Stimulated activated naive B cell treated with anti-CD40 and anti-IgM and Interleukin-4, amounts not matched to agents 10 μg/mL and 1 μg/mL and 100 μg/mL, for 72 hours (primary cell): Measurements from ENCODE around the gene MAEA.

ENCODE experiments used
- ATAC-seq, 2 donors: fragments of 150-1000 bp; cut with Tn5 transposase; replicated peaks; 2 replicates each; pipeline ENCODE4 v1.10.0; 2021; ENCODE audit warnings: moderate library complexity in 1 of 2
- DNase-seq: peaks from one replicate; pipeline ENCODE4 v3.0.0; 2021
- H3K27ac Mint-ChIP-seq: one replicate; pipeline ENCODE4 v1.8.0; 2022; ENCODE audit warnings: mild to moderate bottlenecking, mixed read lengths
- H3K27me3 Mint-ChIP-seq, 2 donors: one replicate each; pipeline ENCODE4 v1.8.0; 2022; ENCODE audit warnings: mixed read lengths in 2 of 2
- H3K36me3 Mint-ChIP-seq, 2 donors: one replicate each; pipeline ENCODE4 v1.8.0; 2022; ENCODE audit warnings: mixed read lengths in 2 of 2, mild to moderate bottlenecking in 1 of 2
- H3K4me1 Mint-ChIP-seq, 2 donors: one replicate each; pipeline ENCODE4 v1.8.0; 2022; ENCODE audit warnings: mixed read lengths in 2 of 2, mild to moderate bottlenecking in 1 of 2
- H3K4me3 Mint-ChIP-seq, 2 donors: one replicate each; pipeline ENCODE4 v1.8.0; 2022; ENCODE audit warnings: mild to moderate bottlenecking in 2 of 2, mixed read lengths in 2 of 2, moderate library complexity in 1 of 2
- H3K9me3 Mint-ChIP-seq, 2 donors: one replicate each; pipeline ENCODE4 v1.8.0; 2022; ENCODE audit warnings: mixed read lengths in 2 of 2, mild to moderate bottlenecking in 1 of 2

Gene MAEA

DNA sequence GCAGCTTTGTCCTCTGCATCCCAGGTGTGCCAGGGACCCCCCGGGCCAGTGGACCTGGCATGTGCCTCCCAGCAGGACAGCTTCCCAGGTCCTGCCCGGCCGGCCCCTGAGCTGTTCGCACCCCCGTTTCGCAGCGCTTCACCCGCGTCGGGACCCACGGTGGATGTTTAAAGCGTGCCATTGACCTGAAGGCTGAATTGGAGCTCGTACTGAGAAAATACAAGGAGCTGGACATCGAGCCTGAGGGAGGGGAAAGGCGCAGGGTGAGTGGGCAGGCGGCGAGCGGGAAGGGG is 65.2 kb downstream of the MAEA start:
- DNase-seq = no peak
- Mint-ChIP-seq H3K4me1 (peaks cover 11 to 16% of the 10 kb centered on the region in 2 donors), H3K4me3 (no peak overlapping the region), H3K27me3 (no peaks in the 10 kb centered on the region), H3K36me3 (peaks cover 20 to 28% of the 10 kb centered on the region in 2 donors), H3K27ac (no peak overlapping the region), H3K9me3 (no peaks in the 10 kb centered on the region)
- ATAC-seq = no peak

DNA sequence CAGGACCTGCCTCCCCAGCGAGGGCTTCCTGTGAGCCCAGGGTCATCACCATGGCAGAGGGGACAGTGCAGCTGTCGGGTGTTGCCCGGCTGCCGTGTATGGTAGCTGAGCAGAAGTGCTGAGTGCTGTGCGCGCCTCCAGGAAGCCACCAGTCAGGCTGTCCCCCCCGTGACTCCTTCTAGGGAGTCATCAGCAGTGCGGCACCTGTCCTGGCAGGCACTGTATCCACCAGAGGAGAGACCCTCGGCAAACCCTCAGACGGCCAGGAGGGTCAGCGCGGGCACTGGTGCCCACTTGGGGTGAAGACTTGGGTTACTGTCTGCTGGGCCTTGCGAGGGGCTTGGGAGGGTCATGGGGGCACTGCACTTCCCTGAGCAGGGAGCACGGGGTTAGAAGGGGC is 65.7 kb downstream of the MAEA start:
- Mint-ChIP-seq H3K36me3 (peaks cover 20 to 26% of the 10 kb centered on the region in 2 donors), H3K4me1 (peaks cover 9 to 14% of the 10 kb centered on the region in 2 donors), H3K27me3 (no peaks in the 10 kb centered on the region), H3K4me3 (no peak overlapping the region), H3K27ac (no peak overlapping the region), H3K9me3 (no peaks in the 10 kb centered on the region)
- DNase-seq = no peak
- no peak for ATAC-seq

DNA sequence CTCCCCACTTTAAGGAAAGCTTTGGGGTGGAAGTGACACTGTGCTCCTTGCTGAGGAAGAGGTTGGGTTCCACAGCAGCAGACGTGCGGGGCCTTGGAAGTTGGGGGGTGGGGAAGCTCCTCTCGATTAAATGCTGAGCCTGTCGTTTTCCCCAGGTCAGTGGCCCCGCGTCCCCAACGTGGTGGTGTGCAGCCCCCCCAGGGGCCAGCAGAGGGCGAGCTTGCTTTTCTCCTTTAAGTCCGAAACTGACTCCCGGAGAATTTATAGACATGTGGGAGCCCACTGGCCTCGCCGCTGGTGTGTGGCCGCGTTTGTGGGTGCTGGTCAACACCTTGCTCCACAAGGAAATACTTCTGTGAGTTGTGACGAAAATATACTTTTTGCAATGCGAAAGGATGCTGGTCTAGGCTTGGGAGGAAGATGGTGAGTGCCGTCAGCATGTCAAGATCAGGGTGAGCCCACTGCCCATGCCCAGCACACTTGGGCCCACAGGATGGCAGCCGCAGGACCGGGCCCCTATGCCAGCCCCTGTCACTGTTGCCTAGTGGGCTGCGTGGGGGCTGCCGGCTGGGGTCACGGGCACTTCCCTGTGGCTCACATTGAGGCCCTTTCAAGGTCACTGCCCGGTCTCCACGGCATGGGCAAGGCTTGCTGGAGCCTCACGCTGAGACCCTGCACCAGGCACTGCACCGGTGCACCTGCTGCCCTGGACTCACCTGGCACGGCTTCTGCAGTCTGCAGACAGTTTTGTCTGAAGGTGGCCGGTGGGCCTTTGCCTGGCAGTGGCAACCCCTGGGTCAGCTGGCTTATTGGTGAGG is 66.7 kb downstream of the MAEA start:
- DNase-seq (no peak), ATAC-seq (no peak)
- Mint-ChIP-seq H3K9me3 (no peaks in the 10 kb centered on the region), H3K4me1 (peaks cover 7 to 9% of the 10 kb centered on the region in 2 donors), H3K27ac (no peak overlapping the region), H3K27me3 (no peaks in the 10 kb centered on the region), H3K4me3 (no peak overlapping the region), H3K36me3 (peaks cover 20 to 21% of the 10 kb centered on the region in 2 donors)

DNA sequence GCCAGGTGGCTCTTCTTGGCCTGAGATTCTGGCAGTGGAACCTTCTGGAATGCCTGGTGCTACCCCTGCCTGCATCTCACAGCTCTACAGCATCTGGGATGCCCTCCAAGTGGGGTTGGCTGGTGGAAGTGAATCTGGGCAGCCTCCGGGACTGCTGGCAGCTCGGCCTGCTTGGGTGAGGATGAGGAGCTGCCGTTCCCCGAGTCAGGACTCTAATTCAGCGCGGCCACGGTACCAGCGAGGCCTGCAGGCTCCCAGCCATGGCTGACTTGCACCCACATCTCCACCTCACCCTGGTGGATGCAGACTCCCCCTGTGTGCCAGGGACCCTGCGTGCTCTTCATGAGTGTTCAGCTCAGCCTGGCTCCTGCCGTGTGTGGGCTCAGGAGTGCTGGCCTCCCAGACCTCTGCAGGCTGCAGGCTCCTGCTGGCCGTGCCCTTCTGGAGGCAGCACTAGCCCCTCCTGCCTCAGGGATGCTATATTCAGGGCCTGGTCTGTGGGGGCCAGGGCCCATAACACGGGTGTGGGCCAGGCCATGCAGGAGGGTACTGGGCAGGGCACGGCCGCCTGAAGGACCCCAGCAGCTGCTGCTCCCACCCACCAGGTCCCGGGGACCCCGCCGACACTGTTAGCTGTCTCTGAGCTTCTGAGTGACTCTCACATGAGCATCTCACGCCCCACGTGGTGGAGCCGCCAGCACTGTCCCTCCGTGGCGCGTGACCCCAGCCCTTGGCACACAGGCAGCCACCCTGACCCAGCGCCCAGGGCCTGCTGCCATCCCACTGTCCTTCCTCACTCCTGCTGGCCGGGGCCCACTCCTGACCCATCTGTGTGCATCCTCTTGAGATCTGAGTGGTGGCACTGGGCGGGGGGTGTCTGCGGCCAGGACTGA is 67.9 kb downstream of the MAEA start:
- Mint-ChIP-seq H3K4me3 (no peak overlapping the region), H3K27ac (peak overlapping the region; percentile 17), H3K36me3 (peaks cover 20 to 24% of the 10 kb centered on the region in 2 donors), H3K27me3 (no peaks in the 10 kb centered on the region), H3K9me3 (no peaks in the 10 kb centered on the region), H3K4me1 (peaks cover 0 to 4% of the 10 kb centered on the region in 2 donors)
- ATAC-seq = no peak
- no peak for DNase-seq

DNA sequence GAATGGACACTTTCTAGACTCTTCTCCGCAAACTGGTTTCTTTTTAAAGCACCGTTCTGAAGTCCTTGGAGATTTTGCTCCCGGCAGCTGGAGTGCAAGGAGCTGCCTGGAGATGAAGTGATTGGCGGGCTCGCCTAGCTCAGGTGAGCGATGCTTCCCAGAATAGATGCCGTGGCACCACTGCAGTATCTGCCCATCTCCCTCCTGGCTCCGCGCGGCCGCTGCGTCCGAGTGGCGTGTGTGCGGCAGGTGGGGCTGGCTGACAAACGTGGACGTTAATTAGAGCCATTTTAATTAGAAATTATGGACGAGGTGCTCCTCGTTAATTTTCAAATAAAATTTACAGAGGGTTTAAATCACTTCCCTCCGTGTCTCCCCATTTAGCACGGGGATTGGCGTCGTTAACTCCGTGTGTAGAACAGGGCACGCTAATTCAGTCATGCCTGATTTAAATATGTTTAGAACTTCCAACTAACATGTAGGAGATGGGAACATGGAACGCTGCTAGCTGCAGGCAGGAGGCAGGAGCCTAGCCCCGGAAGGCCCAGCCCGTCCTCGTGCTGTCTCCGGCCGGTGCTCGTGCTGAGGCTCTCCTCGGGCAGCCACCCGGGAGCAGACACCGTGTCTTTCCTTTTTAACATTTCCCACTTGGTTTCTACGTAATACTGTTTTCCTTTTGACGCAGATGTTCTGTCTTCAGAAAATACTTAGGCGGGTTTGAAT is 68.9 kb downstream of the MAEA start:
- DNase-seq (no peak), ATAC-seq (no peak)
- H3K27me3 Mint-ChIP-seq = no peaks in the 10 kb centered on the region
- no peak overlapping the region for H3K4me3 Mint-ChIP-seq
- no peak overlapping the region for H3K27ac Mint-ChIP-seq
- H3K9me3 Mint-ChIP-seq = no peaks in the 10 kb centered on the region
- peaks cover 17 to 27% of the 10 kb centered on the region in 2 donors for H3K36me3 Mint-ChIP-seq
- peaks cover 0 to 4% of the 10 kb centered on the region in 2 donors for H3K4me1 Mint-ChIP-seq

DNA sequence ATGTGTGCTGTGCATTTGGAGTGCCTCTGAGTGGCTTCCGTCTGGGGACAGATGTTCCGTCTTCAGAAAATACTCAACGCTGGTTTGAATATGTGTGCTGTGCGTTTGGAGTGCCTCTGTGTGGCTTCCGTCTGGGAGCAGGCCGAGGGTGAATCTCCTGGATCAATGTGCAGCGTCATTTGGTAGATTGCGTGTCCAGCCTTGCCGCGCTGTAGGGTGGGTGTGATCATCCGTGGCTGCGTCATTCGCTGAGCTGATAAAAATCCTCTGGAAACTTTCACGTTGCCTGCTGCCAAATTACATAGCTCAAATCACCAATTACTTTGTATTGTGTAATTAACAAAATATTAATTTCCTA is 69.4 kb downstream of the MAEA start:
- no peaks in the 10 kb centered on the region for H3K9me3 Mint-ChIP-seq
- H3K27me3 Mint-ChIP-seq = no peaks in the 10 kb centered on the region
- ATAC-seq (no peak), DNase-seq (no peak)
- H3K4me1 Mint-ChIP-seq = peaks cover 0 to 4% of the 10 kb centered on the region in 2 donors
- peaks cover 15 to 24% of the 10 kb centered on the region in 2 donors for H3K36me3 Mint-ChIP-seq
- no peak overlapping the region for H3K27ac Mint-ChIP-seq
- H3K4me3 Mint-ChIP-seq = no peak overlapping the region

DNA sequence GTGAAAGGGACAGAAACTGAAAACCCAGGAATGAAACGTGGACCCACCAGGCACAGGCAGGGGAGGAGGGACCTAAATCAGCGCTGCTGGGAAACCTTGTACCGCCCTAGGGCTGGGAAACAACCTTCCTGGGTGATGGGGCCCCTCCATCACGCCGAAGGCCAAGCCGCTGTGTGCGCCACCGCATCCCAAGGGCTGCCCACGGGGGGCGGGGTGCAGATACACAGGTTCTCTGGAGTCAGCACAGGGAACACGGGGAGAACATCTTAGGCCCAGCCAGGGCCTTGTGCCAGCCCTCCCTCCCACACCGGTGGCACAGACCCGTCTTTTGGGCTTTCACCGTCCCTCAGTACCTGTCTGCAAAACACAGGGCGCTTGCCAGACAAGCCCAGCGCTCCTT is 70.3 kb downstream of the MAEA start:
- H3K27me3 Mint-ChIP-seq = no peaks in the 10 kb centered on the region
- H3K4me1 Mint-ChIP-seq = peaks cover 0 to 4% of the 10 kb centered on the region in 2 donors
- H3K36me3 Mint-ChIP-seq = peaks cover 15 to 19% of the 10 kb centered on the region in 2 donors
- no peak overlapping the region for H3K4me3 Mint-ChIP-seq
- H3K27ac Mint-ChIP-seq = no peak overlapping the region
- DNase-seq (no peak), ATAC-seq (no peak)
- H3K9me3 Mint-ChIP-seq = no peaks in the 10 kb centered on the region

DNA sequence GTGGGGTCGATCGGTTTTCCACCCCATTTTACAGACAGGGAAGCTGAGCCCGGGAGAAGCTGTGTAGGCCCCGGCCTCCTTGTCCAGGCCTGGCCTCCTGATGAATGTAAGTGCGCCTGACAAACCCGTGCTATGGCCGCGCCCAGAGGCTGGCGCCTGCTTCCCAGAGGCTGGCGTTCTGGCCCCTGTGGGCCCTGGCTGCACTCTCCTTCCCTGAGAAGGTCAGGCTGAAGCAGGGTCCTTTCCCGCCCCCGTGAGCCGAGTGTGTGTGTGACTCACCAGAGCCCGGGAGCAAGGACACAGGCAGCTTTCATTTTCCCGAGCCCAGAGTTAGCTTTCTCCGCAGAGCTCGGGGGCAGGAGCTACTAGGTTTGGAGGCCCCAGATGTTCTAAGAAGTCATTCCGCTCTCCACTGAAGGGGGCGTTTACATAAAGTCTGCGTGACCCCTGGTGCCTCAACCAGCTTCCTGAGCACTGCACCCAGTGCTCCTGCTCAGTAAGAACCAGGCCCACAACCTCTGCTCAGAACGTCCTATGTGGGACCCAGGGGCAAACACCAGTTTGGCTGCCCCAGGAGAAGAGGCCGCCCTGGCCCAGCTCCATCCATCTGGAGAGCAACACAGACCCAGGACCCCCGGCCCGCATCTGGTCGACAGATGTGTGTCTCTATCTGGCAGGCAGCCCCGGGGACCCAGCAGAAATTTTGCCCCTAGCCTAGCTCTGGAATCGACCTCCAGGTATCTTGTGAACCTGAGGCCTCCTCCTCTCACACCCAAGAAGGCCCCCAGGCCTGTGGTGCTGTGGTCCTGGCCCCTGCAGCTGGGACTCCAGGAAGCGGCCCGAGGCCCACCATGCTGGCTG is 71.0 kb downstream of the MAEA start:
- Mint-ChIP-seq H3K27ac (no peak overlapping the region), H3K9me3 (no peaks in the 10 kb centered on the region), H3K4me1 (peaks cover 3 to 4% of the 10 kb centered on the region in 2 donors), H3K27me3 (no peaks in the 10 kb centered on the region), H3K36me3 (peaks cover 12 to 14% of the 10 kb centered on the region in 2 donors), H3K4me3 (no peak overlapping the region)
- ATAC-seq (no peak), DNase-seq (no peak)

DNA sequence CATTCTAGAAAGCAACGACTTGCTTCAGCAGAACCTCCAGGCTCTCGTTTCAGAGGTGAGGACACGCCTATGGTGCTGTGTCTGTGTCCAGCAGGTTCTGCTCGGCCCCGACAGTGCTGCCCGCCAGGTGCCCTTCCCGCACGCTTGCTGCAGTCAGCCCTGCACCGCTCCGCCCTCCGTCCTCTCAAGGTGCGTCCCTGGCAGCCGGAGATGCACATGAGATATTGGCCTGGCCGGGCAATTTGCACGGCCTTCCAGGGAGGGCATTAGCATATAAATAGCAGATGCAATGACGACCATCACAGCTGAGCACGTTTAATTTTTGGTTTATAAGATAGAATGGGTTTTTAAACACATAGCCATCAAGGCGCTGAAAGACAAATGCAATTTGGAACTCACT is 71.7 kb downstream of the MAEA start:
- H3K36me3 Mint-ChIP-seq = peaks cover 13 to 16% of the 10 kb centered on the region in 2 donors
- H3K4me1 Mint-ChIP-seq = peaks cover 5 to 9% of the 10 kb centered on the region in 2 donors
- no peaks in the 10 kb centered on the region for H3K27me3 Mint-ChIP-seq
- no peak overlapping the region for H3K27ac Mint-ChIP-seq
- no peaks in the 10 kb centered on the region for H3K9me3 Mint-ChIP-seq
- DNase-seq (no peak), ATAC-seq (no peak)
- no peak overlapping the region for H3K4me3 Mint-ChIP-seq

DNA sequence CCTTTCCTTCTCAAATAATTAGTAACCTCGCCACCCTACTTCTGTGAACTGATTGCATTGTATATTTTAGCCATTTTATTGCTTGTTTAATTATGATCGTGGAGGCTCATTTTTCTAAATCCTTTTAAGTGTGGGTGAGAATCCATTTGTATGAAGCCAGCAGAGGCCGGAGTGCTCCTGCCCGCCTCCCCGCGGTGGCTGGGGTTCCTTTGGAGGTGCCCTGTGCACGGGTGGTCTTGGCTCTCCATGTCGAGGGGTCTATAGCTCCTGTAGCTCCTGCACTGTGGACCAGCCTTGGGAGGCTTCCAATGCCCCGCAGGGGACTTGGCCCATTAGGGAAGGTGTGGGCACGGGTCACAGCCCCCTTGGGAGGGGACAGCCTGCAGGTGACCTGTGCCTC is 72.4 kb downstream of the MAEA start:
- H3K36me3 Mint-ChIP-seq = peaks cover 13 to 15% of the 10 kb centered on the region in 2 donors
- DNase-seq = no peak
- no peak overlapping the region for H3K4me3 Mint-ChIP-seq
- H3K27ac Mint-ChIP-seq = no peak overlapping the region
- H3K4me1 Mint-ChIP-seq = peaks cover 5 to 9% of the 10 kb centered on the region in 2 donors
- ATAC-seq = no peak
- H3K9me3 Mint-ChIP-seq = no peaks in the 10 kb centered on the region
- H3K27me3 Mint-ChIP-seq = no peaks in the 10 kb centered on the region

DNA sequence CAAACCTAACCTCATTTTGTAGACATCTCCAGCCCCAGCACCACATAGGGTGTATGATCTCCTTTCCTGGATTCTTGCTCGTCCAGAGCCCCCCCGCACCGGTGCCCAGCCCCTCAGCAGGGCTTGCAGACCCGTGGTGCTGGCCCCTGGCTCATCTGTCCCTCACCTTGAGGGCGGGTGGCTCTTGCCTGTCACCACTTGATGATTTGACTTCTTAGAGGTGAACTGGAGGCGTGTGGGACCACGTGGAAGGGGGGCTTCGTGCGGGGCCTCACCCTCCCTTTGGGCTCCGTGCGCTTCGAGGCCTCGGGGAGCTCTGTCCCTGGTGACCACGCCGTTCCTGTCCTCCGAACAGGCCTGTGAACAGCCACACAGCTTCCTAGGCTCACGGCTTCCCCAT is 72.8 kb downstream of the MAEA start:
- DNase-seq = no peak
- no peak for ATAC-seq
- Mint-ChIP-seq H3K4me3 (no peak overlapping the region), H3K27me3 (no peaks in the 10 kb centered on the region), H3K27ac (no peak overlapping the region), H3K4me1 (peaks cover 5 to 9% of the 10 kb centered on the region in 2 donors), H3K36me3 (peaks cover 15 to 16% of the 10 kb centered on the region in 2 donors), H3K9me3 (no peaks in the 10 kb centered on the region)

DNA sequence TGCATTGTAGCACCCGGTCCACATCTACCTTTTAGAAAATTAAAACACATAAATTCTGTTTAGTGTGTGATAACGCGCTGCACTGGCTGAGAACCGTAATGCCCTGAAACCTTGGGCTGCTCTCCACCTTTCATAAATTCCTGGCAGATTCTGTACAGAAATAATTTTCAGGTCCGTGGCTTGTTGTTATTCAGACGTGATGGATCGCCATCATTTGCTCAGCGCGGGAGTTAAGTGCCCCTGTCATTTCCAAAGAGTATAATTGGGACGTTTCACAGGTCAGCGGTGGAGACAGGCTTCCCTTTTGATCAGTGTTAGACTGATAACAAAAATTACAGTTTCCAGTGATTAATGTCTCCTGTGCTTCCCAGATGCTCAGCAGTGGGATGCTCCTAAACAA is 73.8 kb downstream of the MAEA start:
- no peak for ATAC-seq
- H3K27me3 Mint-ChIP-seq = no peaks in the 10 kb centered on the region
- no peak for DNase-seq
- H3K4me1 Mint-ChIP-seq = peaks cover 3 to 9% of the 10 kb centered on the region in 2 donors
- H3K9me3 Mint-ChIP-seq = no peaks in the 10 kb centered on the region
- no peak overlapping the region for H3K27ac Mint-ChIP-seq
- H3K36me3 Mint-ChIP-seq = peaks cover 15 to 17% of the 10 kb centered on the region in 2 donors
- H3K4me3 Mint-ChIP-seq = no peak overlapping the region

DNA sequence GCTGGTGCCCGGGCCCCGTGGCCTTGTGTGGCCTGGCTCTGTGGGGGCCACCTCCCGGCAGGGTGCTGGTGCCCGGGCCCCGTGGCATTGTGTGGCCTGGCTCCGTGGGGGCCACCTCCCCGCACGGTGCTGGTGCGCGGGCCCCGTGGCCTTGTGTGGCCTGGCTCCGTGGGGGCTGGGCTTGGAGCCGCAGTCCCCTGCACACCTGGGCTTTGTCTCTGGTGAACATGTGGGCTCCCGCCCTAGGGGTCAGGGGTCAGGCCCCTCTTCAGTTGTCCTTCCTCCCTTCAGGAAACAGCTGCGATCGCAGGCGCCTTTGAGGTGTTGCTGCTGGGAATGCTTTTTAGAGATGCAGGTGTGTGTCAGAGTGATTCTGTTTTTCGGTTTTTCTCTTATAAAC is 74.5 kb downstream of the MAEA start:
- no peak for DNase-seq
- Mint-ChIP-seq H3K4me1 (peaks cover 3 to 9% of the 10 kb centered on the region in 2 donors), H3K27me3 (no peaks in the 10 kb centered on the region), H3K27ac (no peak overlapping the region), H3K9me3 (no peaks in the 10 kb centered on the region), H3K4me3 (no peak overlapping the region), H3K36me3 (peaks cover 13 to 15% of the 10 kb centered on the region in 2 donors)
- no peak for ATAC-seq

DNA sequence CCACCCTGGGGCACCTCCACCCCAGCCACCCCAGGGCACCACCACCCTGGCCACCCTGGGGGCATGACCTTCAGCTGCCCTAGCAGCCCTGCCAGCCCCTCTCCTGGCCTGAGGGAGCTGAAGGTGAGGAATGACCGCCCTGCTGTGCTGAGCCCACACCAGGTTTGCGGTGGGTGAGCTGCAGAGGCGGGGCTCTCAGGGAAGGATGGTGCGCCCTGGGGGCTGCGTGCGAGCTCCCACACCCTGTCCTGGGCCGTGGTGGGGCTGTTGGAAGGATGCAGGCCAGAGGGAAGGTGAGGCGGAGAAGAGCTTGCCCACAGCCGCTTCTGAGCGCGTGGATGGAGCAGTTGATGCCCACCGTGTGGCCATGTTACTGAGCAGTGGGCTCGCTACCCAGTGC is 75.1 kb downstream of the MAEA start:
- Mint-ChIP-seq H3K27me3 (no peaks in the 10 kb centered on the region), H3K4me1 (peaks cover 3 to 9% of the 10 kb centered on the region in 2 donors), H3K4me3 (no peak overlapping the region), H3K36me3 (peaks cover 13 to 19% of the 10 kb centered on the region in 2 donors), H3K27ac (no peak overlapping the region), H3K9me3 (no peaks in the 10 kb centered on the region)
- no peak for DNase-seq
- ATAC-seq = no peak
